ENCODE data around the gene PDILT.

Gene PDILT

GRCh38 chr16:20349615-20350014, 54.9 kb downstream of the PDILT start:
- TF ChIP-seq CTCF (IDR thresholded peaks at IDR 0.05): no peak

GRCh38 chr16:20348365-20349185, 56.0 kb downstream of the PDILT start:
- TF ChIP-seq CTCF (IDR thresholded peaks at IDR 0.05): peak; percentile 50

GRCh38 chr16:20347666-20348364, 56.7 kb downstream of the PDILT start:
- no peak for TF ChIP-seq CTCF (IDR thresholded peaks at IDR 0.05)

- TF ChIP-seq CTCF (IDR thresholded peaks at IDR 0.05): no peak
Measured at GRCh38 chr16:20344611-20345010, 59.9 kb downstream of the PDILT start.

- TF ChIP-seq CTCF (IDR thresholded peaks at IDR 0.05): no peak
Measured at GRCh38 chr16:20339744-20340143, 64.8 kb downstream of the PDILT start.

- TF ChIP-seq CTCF (IDR thresholded peaks at IDR 0.05): no peak
Measured at GRCh38 chr16:20336955-20337354, 67.6 kb downstream of the PDILT start.

- no peak for TF ChIP-seq CTCF (IDR thresholded peaks at IDR 0.05)
Measured at GRCh38 chr16:20334396-20334795, 70.1 kb downstream of the PDILT start.

All from LNCAP (cell line).